Smooth muscle cell (in vitro differentiated cells): ENCODE measurements around the gene ATP7A. TPM values are rescaled to one million over a fixed set of nuclear protein-coding genes. Genes with fewer than 3 reads are reported as not detected.
"Not testable (repeated sequence)": the region's sequence is repeated elsewhere in the genome, so short reads cannot be mapped to it uniquely, and the experiment has no call there.

Source experiments
- DNase-seq: peaks from one replicate; lab custom pipeline; 2025; ENCODE audit not compliant: unreplicated experiment; lab: John Stamatoyannopoulos, UW
- H2AFZ ChIP-seq: fragments of 200-600 bp; sonication (generic); 2 replicates; pipeline ENCODE4 v1.6.0; 2016; ENCODE audit warnings: antibody characterized with exemption, low read depth, mild to moderate bottlenecking
- H3F3A ChIP-seq: fragments of 200-600 bp; sonication (generic); 2 replicates; pipeline ENCODE4 v1.6.0; 2017; ENCODE audit warnings: antibody characterized with exemption, low read depth
- H3K27ac ChIP-seq: fragments of 200-600 bp; sonication (generic); 2 replicates; pipeline ENCODE4 v1.5.1; 2016; ENCODE audit warnings: low read depth, mild to moderate bottlenecking
- H3K27me3 ChIP-seq: fragments of 200-600 bp; sonication (generic); 2 replicates; pipeline ENCODE4 v1.6.1; 2016; ENCODE audit warnings: low read depth, mild to moderate bottlenecking
- H3K36me3 ChIP-seq: fragments of 200-600 bp; sonication (generic); 2 replicates; pipeline ENCODE4 v1.5.1; 2016; ENCODE audit warnings: low read depth
- H3K4me1 ChIP-seq: fragments of 200-600 bp; sonication (generic); 2 replicates; pipeline ENCODE4 v1.5.1; 2016; ENCODE audit warnings: low read depth
- H3K4me2 ChIP-seq: fragments of 200-600 bp; sonication (generic); 2 replicates; pipeline ENCODE4 v1.6.0; 2016; ENCODE audit warnings: mild to moderate bottlenecking
- H3K4me3 ChIP-seq: fragments of 200-600 bp; sonication (generic); 2 replicates; pipeline ENCODE4 v1.5.1; 2016; ENCODE audit warnings: mild to moderate bottlenecking
- H3K79me2 ChIP-seq: fragments of 200-600 bp; sonication (generic); 2 replicates; pipeline ENCODE4 v1.6.0; 2016; ENCODE audit warnings: low read depth, mild to moderate bottlenecking
- H3K9ac ChIP-seq: fragments of 200-600 bp; sonication (generic); 2 replicates; pipeline ENCODE4 v1.6.0; 2016; ENCODE audit warnings: low read depth
- H3K9me3 ChIP-seq: fragments of 200-600 bp; sonication (generic); replicated peaks from 2 replicates; pipeline ENCODE4 v1.5.1; 2016; ENCODE audit warnings: low read depth
- H4K20me1 ChIP-seq: fragments of 200-600 bp; sonication (generic); 2 replicates; pipeline ENCODE4 v1.6.0; 2016; ENCODE audit warnings: low read depth
- CTCF ChIP-seq: fragments of 200-600 bp; sonication (generic); IDR thresholded peaks from 2 replicates; pipeline ENCODE4 v1.5.1; 2017; ENCODE audit warnings: borderline replicate concordance, mild to moderate bottlenecking, antibody characterized with exemption; ENCODE audit not compliant: insufficient read depth, poor library complexity, severe bottlenecking
- WGBS: methylation state at CpG from one replicate; pipeline ENCODE4 v1.1.7; 2016; ENCODE audit warnings: low lambda C conversion rate; 5-methylcytosine and 5-hydroxymethylcytosine counted together
- polyA plus RNA-seq: library from polyadenylated mRNA; unstranded; fragments of >200 nt; fragmentation: Nextera tagmentation; extraction: Ambion mirVana; gene quantifications from 2 replicates; pipeline ENCODE4 v1.2.1, GENCODE V29; 2016
- total RNA-seq: library from RNA; depleted of rRNA; stranded (reverse); fragments of >200 nt; gene quantifications from 2 replicates; pipeline ENCODE4 v1.2.3, GENCODE V29; 2014

The ATP7A gene
- total and polyA plus RNA-seq, 2 experiments from 2014 or later, result 7.2 to 20.5 TPM

GRCh38 chrX:77900688-77901087, 9.8 kb upstream of the ATP7A start:
- no peak overlapping the region for H2AFZ ChIP-seq
- H3F3A ChIP-seq, result no peaks in the 10 kb centered on the region
- 74% methylated on average over 1 of the region's 1 CpG for WGBS
- H4K20me1 ChIP-seq, result peaks cover 3% of the 10 kb centered on the region
- H3K4me1 ChIP-seq, result peaks cover 4% of the 10 kb centered on the region
- no peak for TF ChIP-seq CTCF
- H3K36me3 ChIP-seq, result no peaks in the 10 kb centered on the region
- H3K9me3 ChIP-seq, result no peaks in the 10 kb centered on the region
- H3K27me3 ChIP-seq, result no peaks in the 10 kb centered on the region
- peak overlapping the region; percentile 87 for H3K9ac ChIP-seq
- DNase-seq, result no peak
- peak overlapping the region; percentile 88 for H3K27ac ChIP-seq
- peak overlapping the region; percentile 68 for H3K4me3 ChIP-seq
- peak overlapping the region; percentile 78 for H3K4me2 ChIP-seq
- H3K79me2 ChIP-seq, result peaks cover 25% of the 10 kb centered on the region

- Histone ChIP-seq H3K79me2 (peaks cover 25% of the 10 kb centered on the region), H3K9me3 (no peaks in the 10 kb centered on the region), H3K9ac (no peak overlapping the region), H3K4me1 (peaks cover 4% of the 10 kb centered on the region), H3K4me2 (peak overlapping the region; percentile 78), H2AFZ (no peak overlapping the region), H4K20me1 (peaks cover 3% of the 10 kb centered on the region), H3K27me3 (no peaks in the 10 kb centered on the region), H3F3A (no peaks in the 10 kb centered on the region), H3K36me3 (no peaks in the 10 kb centered on the region), H3K4me3 (peak overlapping the region; percentile 68), H3K27ac (no peak overlapping the region)
- no peak for TF ChIP-seq CTCF
- DNase-seq, result no peak
- WGBS, result 89% methylated on average over 5 of the region's 5 CpGs
These were observed 9.0 kb upstream of the ATP7A start for GRCh38 chrX:77901506-77901905.

- no peak overlapping the region for H3K4me3 ChIP-seq
- H3K27me3 ChIP-seq, result no peaks in the 10 kb centered on the region
- DNase-seq, result no peak
- no peaks in the 10 kb centered on the region for H3K36me3 ChIP-seq
- no peak for TF ChIP-seq CTCF
- no peaks in the 10 kb centered on the region for H3K4me1 ChIP-seq
- no peaks in the 10 kb centered on the region for H3F3A ChIP-seq
- H2AFZ ChIP-seq, result no peak overlapping the region
- no peaks in the 10 kb centered on the region for H3K9me3 ChIP-seq
- H3K9ac ChIP-seq, result no peak overlapping the region
- WGBS, result 77% methylated on average over 2 of the region's 2 CpGs
- H3K27ac ChIP-seq, result no peak overlapping the region
- H3K4me2 ChIP-seq, result no peak overlapping the region
- peaks cover 22% of the 10 kb centered on the region for H3K79me2 ChIP-seq
- H4K20me1 ChIP-seq, result peaks cover 9% of the 10 kb centered on the region
These were observed 6.9 kb downstream of the ATP7A start for GRCh38 chrX:77917294-77917933.

- Histone ChIP-seq H3K4me3 (no peak overlapping the region), H4K20me1 (peaks cover 9% of the 10 kb centered on the region), H3K9ac (no peak overlapping the region), H3K36me3 (no peaks in the 10 kb centered on the region), H3K4me1 (no peaks in the 10 kb centered on the region), H3K27me3 (no peaks in the 10 kb centered on the region), H3K79me2 (peaks cover 11% of the 10 kb centered on the region), H3K9me3 (no peaks in the 10 kb centered on the region), H3F3A (no peaks in the 10 kb centered on the region), H3K4me2 (no peak overlapping the region), H3K27ac (no peak overlapping the region), H2AFZ (no peak overlapping the region)
- DNase-seq, result no peak
- 72% methylated on average over 3 of the region's 3 CpGs for WGBS
- no peak for TF ChIP-seq CTCF
These were observed 8.1 kb downstream of the ATP7A start for GRCh38 chrX:77918568-77918967.

- not testable (repeated sequence) for H3K4me3 ChIP-seq, H3K9ac ChIP-seq, H3K4me1 ChIP-seq, H3K4me2 ChIP-seq, DNase-seq, H3K27me3 ChIP-seq, H3F3A ChIP-seq, H3K9me3 ChIP-seq, H3K79me2 ChIP-seq, H2AFZ ChIP-seq, H3K36me3 ChIP-seq, H3K27ac ChIP-seq
- whole genome bisulfite sequencing, result 80% methylated on average over 6 of the region's 6 CpGs
- peaks cover 14% of the 10 kb centered on the region for H4K20me1 ChIP-seq
These were observed 8.9 kb downstream of the ATP7A start for GRCh38 chrX:77919370-77919769.
